Peyer's patch (tissue), 4 donors: ENCODE results near the gene SIX1.

Experiments used
- CTCF ChIP-seq, 6 experiments: fragments of 450-650 bp in 4 of 6; fragments of 200-600 bp in 2 of 6; sonication (generic) in 1 of 6; IDR thresholded peaks; one replicate each; pipeline ENCODE4 v1.5.1; 2017 to 2019; ENCODE audit warnings: antibody characterized with exemption in 6 of 6, mild to moderate bottlenecking in 3 of 6, moderate library complexity in 1 of 6
- POLR2A ChIP-seq, 2 donors: fragments of 450-650 bp; IDR thresholded peaks; one replicate each; pipeline ENCODE4 v1.5.1; 2017; ENCODE audit warnings: antibody characterized with exemption in 2 of 2, mild to moderate bottlenecking in 2 of 2, moderate library complexity in 2 of 2

GRCh38 chr14:60622917-60623257 lies 26.4 kb downstream of the SIX1 start:
- TF ChIP-seq CTCF (IDR thresholded peaks at IDR 0.05) = no peak
- TF ChIP-seq POLR2A (IDR thresholded peaks at IDR 0.05) = no peak
